GM21717 (cell line): ENCODE measurements around the gene ENOSF1.

ENCODE experiments used
- ATAC-seq: cut with Tn5 transposase; IDR thresholded peaks from one replicate; pipeline ENCODE4 v1.9.1; 2021; ENCODE audit warnings: mild to moderate bottlenecking, moderate library complexity; ENCODE audit not compliant: unreplicated experiment

Gene ENOSF1

DNA sequence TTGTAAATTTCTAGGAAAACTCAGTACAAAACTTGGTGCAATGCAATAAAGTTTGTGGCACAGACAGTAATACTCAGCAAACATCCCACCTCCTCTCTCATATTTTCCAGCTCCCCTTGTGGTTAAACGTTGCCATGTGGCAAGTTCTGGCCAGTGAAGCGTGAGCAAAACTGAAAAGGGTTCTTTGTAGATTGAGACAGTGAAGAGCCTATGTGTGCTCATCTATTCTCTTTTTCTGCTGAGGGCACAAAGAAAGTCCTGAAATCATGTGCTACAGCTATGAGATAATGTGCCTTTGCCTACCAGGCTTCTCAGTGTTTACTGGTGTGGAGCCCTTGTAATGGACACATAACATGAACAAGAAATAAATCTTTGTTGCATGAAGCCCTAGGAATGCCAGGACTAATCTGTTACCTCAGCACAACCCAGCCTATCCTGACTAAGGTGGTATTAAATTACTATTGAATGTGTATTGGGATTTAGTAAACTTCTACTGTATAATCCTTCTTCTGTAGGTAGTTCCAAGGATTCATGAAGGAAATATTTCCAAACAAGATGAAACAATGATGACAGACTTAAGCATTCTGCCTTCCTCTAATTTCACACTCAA lies 67.9 kb downstream of the ENOSF1 start:
- peak; percentile 58 for ATAC-seq

DNA sequence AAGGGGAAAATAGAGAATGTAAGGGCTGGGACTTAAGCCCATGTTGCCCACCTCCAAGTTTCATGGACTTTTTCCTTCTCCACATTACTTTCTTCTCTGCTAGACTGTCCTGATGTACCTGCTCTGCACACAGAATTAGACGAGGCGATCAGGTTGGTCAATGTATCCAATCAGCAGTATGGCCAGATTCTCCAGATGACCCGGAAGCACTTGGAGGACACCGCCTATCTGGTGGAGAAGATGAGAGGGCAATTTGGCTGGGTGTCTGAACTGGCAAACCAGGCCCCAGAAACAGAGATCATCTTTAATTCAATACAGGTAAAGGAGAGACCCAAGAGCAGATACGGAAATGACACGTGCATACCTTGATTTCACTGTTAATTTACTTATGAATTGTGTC lies 71.2 kb downstream of the ENOSF1 start:
- ATAC-seq, result no peak

DNA sequence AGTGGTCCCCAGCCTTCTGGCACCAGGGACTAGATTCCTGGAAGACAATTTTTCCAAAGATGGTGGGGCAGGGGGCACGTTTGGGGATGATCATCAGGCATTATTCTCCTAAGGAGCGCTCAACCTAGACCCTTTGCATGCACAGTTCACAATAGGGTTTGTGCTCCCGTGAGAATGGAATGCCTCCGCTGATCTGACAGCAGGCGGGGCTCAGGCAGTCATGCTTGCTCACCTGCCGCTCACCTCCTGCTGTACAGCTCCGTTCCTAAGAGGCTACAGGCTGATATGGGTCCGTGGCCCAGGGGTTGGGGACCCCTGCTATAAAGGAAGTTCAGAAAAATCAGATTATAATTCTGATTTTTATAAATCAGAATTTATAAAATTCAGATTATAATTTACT lies 77.3 kb downstream of the ENOSF1 start:
- ATAC-seq, result no peak

DNA sequence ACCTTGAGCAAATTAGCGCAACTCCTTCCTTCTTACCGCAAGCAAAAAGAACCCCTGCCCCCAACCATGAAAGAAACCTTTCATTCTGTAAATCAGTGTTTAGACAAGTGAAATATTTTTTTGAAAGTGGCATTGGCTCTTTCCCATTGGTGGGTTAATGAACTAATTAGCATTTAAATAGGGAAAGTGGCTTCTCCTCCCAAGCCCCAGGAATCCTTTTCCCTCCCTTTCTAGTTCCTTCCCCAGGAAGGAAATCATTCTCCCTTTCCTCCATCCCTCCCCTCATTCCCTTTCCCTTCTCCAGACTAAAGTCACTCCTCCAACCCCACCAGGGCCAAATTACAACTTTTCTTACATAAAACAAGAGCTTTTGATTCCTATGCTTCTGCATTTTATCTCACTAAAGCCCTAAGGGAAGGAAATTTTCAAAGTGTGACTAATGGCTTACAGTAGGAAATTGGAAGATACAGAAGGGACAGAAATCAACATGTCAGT lies 77.8 kb downstream of the ENOSF1 start:
- no peak for ATAC-seq

DNA sequence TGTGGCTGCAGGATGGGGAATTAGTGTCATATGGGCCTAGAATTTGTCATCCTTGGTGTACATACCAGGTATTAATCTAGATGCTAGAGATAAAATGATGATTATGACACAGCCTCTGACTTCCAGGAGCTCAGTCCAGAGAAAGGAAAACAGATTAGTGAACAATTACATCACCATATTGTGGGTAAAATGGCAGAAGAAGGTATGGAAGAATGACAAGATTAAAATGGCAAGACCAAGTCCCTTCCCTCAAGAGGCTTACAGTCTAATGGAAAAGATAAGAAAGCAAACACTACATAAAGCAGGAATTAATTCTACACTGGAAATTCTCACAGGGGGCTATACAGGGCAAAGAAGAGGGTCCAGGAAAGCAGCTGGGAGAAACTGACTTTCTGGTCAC lies 80.9 kb downstream of the ENOSF1 start:
- no peak for ATAC-seq

DNA sequence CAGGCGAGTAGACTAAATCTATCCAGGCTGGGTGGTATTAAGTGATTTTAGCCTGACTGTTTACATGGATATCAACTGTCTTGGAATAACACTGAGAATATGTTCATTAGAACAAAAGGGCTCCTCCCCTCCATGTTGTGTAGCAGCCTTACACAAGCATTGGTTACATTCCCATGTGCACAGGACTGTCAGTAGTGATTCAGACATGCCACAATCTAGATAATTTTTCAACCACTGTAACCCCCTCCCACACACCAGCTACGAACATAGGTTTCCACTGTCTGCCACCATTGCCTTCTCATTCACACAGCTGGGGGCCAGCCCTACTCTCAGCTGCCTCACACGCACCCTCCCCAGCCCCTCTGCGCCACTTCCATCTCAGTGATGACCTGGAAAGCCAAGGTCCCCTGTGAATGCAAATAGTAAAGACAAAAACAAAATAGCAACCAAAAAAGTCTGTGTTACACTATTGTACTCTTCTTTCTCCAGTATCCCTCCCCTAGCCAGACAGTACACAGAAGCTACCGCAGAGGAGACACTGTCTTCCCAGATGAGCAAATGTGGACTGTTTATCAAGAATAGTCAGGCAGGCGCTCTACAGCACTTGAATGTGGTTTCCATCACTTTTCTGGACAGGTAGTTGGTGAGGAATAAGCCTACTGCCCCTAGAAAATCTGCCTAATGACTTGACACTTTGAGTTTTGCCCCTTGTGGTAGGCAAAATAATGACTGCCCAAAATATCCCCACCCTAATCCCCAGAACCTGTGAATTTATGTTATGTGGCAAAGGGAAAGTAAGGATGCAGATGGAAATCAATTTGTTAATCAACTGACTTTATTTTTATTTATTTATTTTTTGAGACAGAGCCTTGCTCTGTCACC lies 82.9 kb downstream of the ENOSF1 start:
- ATAC-seq, result no peak

DNA sequence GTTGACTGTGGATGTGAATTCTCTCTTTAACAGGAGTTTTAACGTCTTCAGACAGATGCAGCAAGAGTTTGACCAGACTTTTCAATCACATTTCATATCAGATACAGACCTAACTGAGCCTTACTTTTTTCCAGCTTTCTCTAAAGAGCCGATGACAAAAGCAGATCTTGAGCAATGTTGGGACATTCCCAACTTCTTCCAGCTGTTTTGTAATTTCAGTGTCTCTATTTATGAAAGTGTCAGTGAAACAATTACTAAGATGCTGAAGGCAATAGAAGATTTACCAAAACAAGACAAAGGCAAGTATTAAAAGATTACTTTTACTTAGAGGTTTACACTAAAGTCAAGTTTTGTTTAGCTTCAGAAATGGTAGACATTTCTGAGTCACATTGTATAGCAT lies 85.2 kb downstream of the ENOSF1 start:
- ATAC-seq, result no peak

DNA sequence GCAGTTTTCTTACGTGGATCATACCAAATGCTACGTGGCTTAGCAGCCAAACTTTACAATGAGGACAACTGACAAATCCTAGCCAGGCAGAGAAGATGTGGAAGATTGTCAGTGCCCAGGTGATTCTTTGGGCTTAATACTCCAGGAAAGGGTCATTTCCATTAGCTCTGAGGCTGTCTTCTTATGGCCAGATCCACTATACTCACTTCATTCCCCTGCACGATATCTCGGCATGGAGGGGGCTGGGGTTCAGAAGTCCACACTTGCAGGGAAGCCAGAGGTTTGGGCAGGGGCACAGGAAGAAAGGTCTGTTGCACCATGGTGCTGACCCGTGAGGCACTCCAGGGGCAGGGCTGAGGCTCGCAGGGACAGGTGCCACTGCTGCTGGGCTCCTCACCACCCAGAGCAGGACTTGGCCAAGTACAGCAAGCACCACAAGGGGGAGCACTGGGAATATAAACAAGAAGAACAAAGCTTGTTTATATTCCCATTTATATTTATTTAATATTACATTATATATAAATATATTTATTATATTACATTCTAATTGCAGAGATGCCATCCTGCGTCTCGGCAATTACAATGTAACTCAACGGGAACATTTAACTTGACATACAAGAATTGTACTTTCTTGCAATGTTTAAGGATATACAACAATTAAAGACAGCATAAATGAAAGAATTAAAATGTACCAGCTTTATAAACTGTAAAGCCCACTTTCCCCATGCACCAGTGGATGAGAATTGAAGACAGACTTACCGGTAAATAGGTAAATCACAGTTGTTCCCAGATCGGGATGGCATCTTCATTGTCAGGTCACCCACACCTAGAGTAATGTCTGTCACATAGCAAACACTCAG lies 88.4 kb downstream of the ENOSF1 start:
- no peak for ATAC-seq

DNA sequence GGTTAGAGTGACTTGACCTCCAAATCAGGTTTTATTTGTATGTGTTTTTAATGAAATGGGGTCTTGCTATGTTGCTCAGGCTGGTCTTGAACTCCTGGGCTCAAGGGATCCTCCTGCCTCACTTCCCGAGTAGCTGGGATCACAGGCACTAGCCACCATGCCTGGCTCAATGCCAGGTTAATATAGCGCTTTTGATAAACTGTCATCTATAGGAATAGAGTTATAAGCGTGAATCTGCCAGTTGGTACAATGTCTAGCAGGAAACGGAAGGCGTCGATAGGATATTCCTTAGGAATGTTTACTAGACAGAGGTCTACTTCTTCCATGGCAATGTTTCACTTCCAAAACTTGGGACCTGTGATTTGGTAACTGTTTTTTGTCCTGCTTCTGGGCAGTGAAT lies 90.1 kb downstream of the ENOSF1 start:
- no peak for ATAC-seq

DNA sequence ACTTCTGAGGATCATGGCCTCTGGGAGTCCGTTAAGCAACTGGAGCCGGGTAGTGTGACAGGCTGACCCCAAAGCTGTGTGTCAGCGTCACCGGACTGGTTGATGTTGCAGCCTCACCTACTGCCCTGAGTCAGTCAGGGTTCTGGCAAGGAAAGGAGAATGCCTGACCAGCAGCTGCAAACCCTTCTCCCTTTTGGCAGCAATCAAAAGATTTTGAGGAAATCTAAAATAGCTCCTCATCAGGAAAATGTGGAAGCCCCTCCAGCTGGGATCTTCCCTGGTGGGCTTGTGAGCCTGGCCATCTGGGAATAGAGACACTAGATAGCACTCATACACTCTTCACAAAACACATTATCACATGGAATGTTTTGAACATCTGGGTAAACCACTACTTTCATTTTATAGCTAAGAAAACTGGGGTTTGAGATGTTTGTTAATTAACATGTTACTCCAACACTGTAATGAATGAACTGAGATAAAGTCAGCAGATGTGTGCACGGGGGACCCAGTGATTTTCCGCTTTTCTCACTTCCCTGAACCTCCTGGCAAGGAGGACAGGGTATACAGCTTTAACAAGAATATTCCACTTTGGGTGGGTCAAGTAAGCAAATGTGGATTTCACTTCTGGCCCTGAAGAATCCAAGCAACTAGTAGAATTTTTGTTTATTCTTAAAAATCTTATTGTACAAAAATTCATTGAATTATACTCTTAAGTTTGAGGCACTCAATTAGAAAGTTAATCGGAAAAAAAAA lies 91.0 kb downstream of the ENOSF1 start:
- no peak for ATAC-seq
